ENCODE results near the gene SGK1.

The SGK1 gene

GRCh38 chr6:134174672-134175531 lies 143.0 kb downstream of the SGK1 start:
- no peak for DNase-seq (ENCODE audit: low read depth, low spot score)
- ChIA-PET POLR2A (interaction anchor here (1.0 to 1.5 kb wide), 9 partner anchors 9 to 766 kb away, joined by 3 to 11 read pairs (median 5); no protein-coding TSS in a partner anchor), CTCF (interaction anchor here (1.1 to 1.8 kb wide), 6 partner anchors 9 to 765 kb away, joined by 4 to 16 read pairs (median 8); no protein-coding TSS in a partner anchor)
- peak overlapping the region; percentile 90 for H3K4me3 ChIP-seq (ENCODE audit: low read depth, low read length)
- TF ChIP-seq CTCF (IDR thresholded peaks at IDR 0.05; ENCODE audit: insufficient read depth, low read length, missing control alignments): no peak

GRCh38 chr6:134173936-134174671 lies 143.8 kb downstream of the SGK1 start:
- no peak for DNase-seq (ENCODE audit: low read depth, low spot score)
- POLR2A ChIA-PET: interaction anchor here (0.6 to 1.5 kb wide), 18 partner anchors 9 to 767 kb away, joined by 3 to 11 read pairs (median 4); no protein-coding TSS in a partner anchor
- peak; percentile 61 for TF ChIP-seq CTCF (IDR thresholded peaks at IDR 0.05; ENCODE audit: insufficient read depth, low read length, missing control alignments)
- CTCF ChIA-PET: interaction anchor here (0.7 to 1.8 kb wide), 21 partner anchors 9 to 766 kb away, joined by 3 to 16 read pairs (median 4); no protein-coding TSS in a partner anchor
- peak overlapping the region; percentile 90 for H3K4me3 ChIP-seq (ENCODE audit: low read depth, low read length)

- POLR2A ChIA-PET: interaction anchor here (0.6 to 1.5 kb wide), 16 partner anchors 8 to 767 kb away, joined by 3 to 11 read pairs (median 4); no protein-coding TSS in a partner anchor
- peak overlapping the region; percentile 90 for H3K4me3 ChIP-seq (ENCODE audit: low read depth, low read length)
These were observed 144.6 kb downstream of the SGK1 start for GRCh38 chr6:134173366-134173725.

GRCh38 chr6:134172706-134173365 lies 145.1 kb downstream of the SGK1 start:
- TF ChIP-seq CTCF (IDR thresholded peaks at IDR 0.05; ENCODE audit: insufficient read depth, low read length, missing control alignments): no peak
- no peak for DNase-seq (ENCODE audit: low read depth, low spot score)
- ChIA-PET POLR2A (interaction anchor here (0.6 to 1.7 kb wide), 2 partner anchors 250 to 654 kb away, joined by 3 to 9 read pairs; no protein-coding TSS in a partner anchor), CTCF (interaction anchor here (1.0 to 2.1 kb wide), 4 partner anchors 16 to 710 kb away, joined by 3 to 10 read pairs (median 4); no protein-coding TSS in a partner anchor)
- H3K4me3 ChIP-seq (ENCODE audit: low read depth, low read length): peak overlapping the region; percentile 90

More at GRCh38 chr6:134173366-134173725, 144.6 kb downstream of the SGK1 start:
- no peak for DNase-seq (ENCODE audit: low read depth, low spot score)
- CTCF ChIA-PET: interaction anchor here (0.7 to 1.8 kb wide), 20 partner anchors 13 to 767 kb away, joined by 3 to 16 read pairs (median 4); no protein-coding TSS in a partner anchor
- no peak for TF ChIP-seq CTCF (IDR thresholded peaks at IDR 0.05; ENCODE audit: insufficient read depth, low read length, missing control alignments)

- ChIA-PET CTCF (interaction anchor here (0.9 to 2.1 kb wide), 7 partner anchors 15 to 768 kb away, joined by 3 to 10 read pairs (median 4); no protein-coding TSS in a partner anchor), POLR2A (interaction anchor here (0.6 to 1.7 kb wide), 5 partner anchors 251 to 655 kb away, joined by 3 to 9 read pairs (median 3); no protein-coding TSS in a partner anchor)
- no peak for TF ChIP-seq CTCF (IDR thresholded peaks at IDR 0.05; ENCODE audit: insufficient read depth, low read length, missing control alignments)
- H3K4me3 ChIP-seq (ENCODE audit: low read depth, low read length): peak overlapping the region; percentile 90
- no peak for DNase-seq (ENCODE audit: low read depth, low spot score)
These were observed 145.7 kb downstream of the SGK1 start for GRCh38 chr6:134172020-134172705.
